Loucy (cell line): ENCODE results near the gene MARCHF2.

ENCODE experiments used
- H2AFZ ChIP-seq: fragments of 200-600 bp; sonication (generic); 2 replicates; pipeline ENCODE4 v1.6.0; 2016; ENCODE audit warnings: antibody characterized with exemption, mild to moderate bottlenecking, low read length, moderate library complexity
- H3F3A ChIP-seq: fragments of 200-600 bp; 2 replicates; pipeline ENCODE4 v1.6.0; 2016; ENCODE audit warnings: antibody characterized with exemption, low read depth, mild to moderate bottlenecking
- H3K27me3 ChIP-seq: fragments of 200-600 bp; sonication (generic); 2 replicates; pipeline ENCODE4 v1.6.1; 2014; ENCODE audit warnings: low read length, mild to moderate bottlenecking; ENCODE audit not compliant: insufficient read depth, poor library complexity, severe bottlenecking
- H3K36me3 ChIP-seq: fragments of 200-600 bp; sonication (generic); 2 replicates; pipeline ENCODE4 v1.6.1; 2016; ENCODE audit warnings: low read length; ENCODE audit not compliant: insufficient read depth
- H3K4me1 ChIP-seq: fragments of 200-600 bp; sonication (generic); 2 replicates; pipeline ENCODE4 v1.5.1; 2014; ENCODE audit warnings: low read length, mild to moderate bottlenecking; ENCODE audit not compliant: insufficient read depth, poor library complexity, severe bottlenecking
- H3K4me2 ChIP-seq: fragments of 200-600 bp; sonication (generic); 2 replicates; pipeline ENCODE4 v1.6.0; 2014; ENCODE audit warnings: antibody characterized with exemption, low read length, low read depth, mild to moderate bottlenecking; ENCODE audit not compliant: poor library complexity, severe bottlenecking
- H3K4me3 ChIP-seq: fragments of 200-600 bp; sonication (generic); 2 replicates; pipeline ENCODE4 v1.5.1; 2014; ENCODE audit warnings: low read length, mild to moderate bottlenecking, mixed read lengths; ENCODE audit not compliant: poor library complexity, severe bottlenecking
- H3K79me2 ChIP-seq: fragments of 200-600 bp; sonication (generic); 2 replicates; pipeline ENCODE4 v1.6.1; 2014; ENCODE audit warnings: low read length; ENCODE audit not compliant: insufficient read depth
- H3K9ac ChIP-seq: fragments of 200-600 bp; sonication (generic); 2 replicates; pipeline ENCODE4 v1.6.0; 2014; ENCODE audit warnings: mild to moderate bottlenecking, low read depth, low read length, moderate library complexity; ENCODE audit not compliant: poor library complexity, severe bottlenecking
- H3K9me2 ChIP-seq: fragments of 200-600 bp; sonication (generic); replicated peaks from 2 replicates; pipeline ENCODE4 v1.6.1; 2016; ENCODE audit warnings: low read depth, low read length, mixed read lengths
- H3K9me3 ChIP-seq: fragments of 200-600 bp; sonication (generic); 2 replicates; pipeline ENCODE4 v1.6.1; 2014; ENCODE audit warnings: mild to moderate bottlenecking, antibody characterized with exemption, low read length, low read depth; ENCODE audit not compliant: insufficient read depth
- H4K20me1 ChIP-seq: fragments of 200-600 bp; sonication (generic); 2 replicates; pipeline ENCODE4 v1.6.0; 2014; ENCODE audit warnings: antibody characterized with exemption, low read length, mild to moderate bottlenecking; ENCODE audit not compliant: insufficient read depth, poor library complexity, severe bottlenecking
- CTCF ChIP-seq: fragments of 200-600 bp; sonication (generic); conservative IDR thresholded peaks from 2 replicates; pipeline ENCODE4 v1.5.1; 2014; ENCODE audit warnings: mild to moderate bottlenecking, antibody characterized with exemption, low read length
- EZH2phosphoT487 ChIP-seq: fragments of 200-600 bp; IDR thresholded peaks from 2 replicates; pipeline ENCODE4 v1.6.1; 2018; ENCODE audit warnings: antibody characterized with exemption, mild to moderate bottlenecking, moderate library complexity, borderline replicate concordance

MARCHF2 gene

GRCh38 chr19:8451377-8451776 lies 38.3 kb downstream of the MARCHF2 start:
- Histone ChIP-seq H3K36me3 (peaks cover 57% of the 10 kb centered on the region), H2AFZ (no peak overlapping the region), H3K79me2 (peaks cover 100% of the 10 kb centered on the region), H3F3A (no peaks in the 10 kb centered on the region), H3K9me3 (no peaks in the 10 kb centered on the region), H3K9me2 (no peaks in the 10 kb centered on the region), H4K20me1 (peaks cover 93% of the 10 kb centered on the region), H3K27me3 (no peaks in the 10 kb centered on the region), H3K4me1 (peaks cover 45% of the 10 kb centered on the region), H3K4me3 (peak overlapping the region; percentile 39), H3K9ac (no peak overlapping the region), H3K4me2 (peak overlapping the region; percentile 67)
- TF ChIP-seq EZH2phosphoT487 (no peak), CTCF (no peak)

- Histone ChIP-seq H3F3A (no peaks in the 10 kb centered on the region), H3K4me1 (peaks cover 42% of the 10 kb centered on the region), H3K4me2 (peak overlapping the region; percentile 67), H2AFZ (no peak overlapping the region), H3K27me3 (no peaks in the 10 kb centered on the region), H3K9me2 (no peaks in the 10 kb centered on the region), H3K4me3 (peak overlapping the region; percentile 39), H3K9me3 (no peaks in the 10 kb centered on the region), H3K9ac (no peak overlapping the region), H3K36me3 (peaks cover 57% of the 10 kb centered on the region), H3K79me2 (peaks cover 100% of the 10 kb centered on the region), H4K20me1 (peaks cover 93% of the 10 kb centered on the region)
- no peak for TF ChIP-seq CTCF
- no peak for TF ChIP-seq EZH2phosphoT487
Measured at GRCh38 chr19:8451885-8452284, 38.8 kb downstream of the MARCHF2 start.

- Histone ChIP-seq H2AFZ (no peak overlapping the region), H3K79me2 (peaks cover 100% of the 10 kb centered on the region), H3K9ac (no peak overlapping the region), H3F3A (no peaks in the 10 kb centered on the region), H3K9me3 (no peaks in the 10 kb centered on the region), H4K20me1 (peaks cover 93% of the 10 kb centered on the region), H3K27me3 (no peaks in the 10 kb centered on the region), H3K4me2 (peak overlapping the region; percentile 67), H3K4me3 (no peak overlapping the region), H3K9me2 (no peaks in the 10 kb centered on the region), H3K36me3 (peaks cover 58% of the 10 kb centered on the region), H3K4me1 (peaks cover 40% of the 10 kb centered on the region)
- TF ChIP-seq CTCF (no peak), EZH2phosphoT487 (no peak)
Measured at GRCh38 chr19:8452446-8453123, 39.5 kb downstream of the MARCHF2 start.
